ENCODE results near the gene USP30. TPM values are rescaled to one million over a fixed set of nuclear protein-coding genes. Genes with fewer than 3 reads are reported as not detected.

The USP30 gene
- total RNA-seq, 6 experiments from 2014 or later, result 8.0 to 11.7 (median 10.4) TPM

GRCh38 chr12:109014984-109015765, 37.2 kb upstream of the USP30 start:
- no peak for DNase-seq
- Mint-ChIP-seq H3K27ac (no peak overlapping the region), H3K36me3 (ENCODE audit: low read depth) (no peaks in the 10 kb centered on the region), H3K27me3 (ENCODE audit: insufficient read depth) (peaks cover 4% of the 10 kb centered on the region), H3K4me1 (ENCODE audit: low read depth) (no peaks in the 10 kb centered on the region), H3K9me3 (no peaks in the 10 kb centered on the region), H3K4me3 (no peak overlapping the region)
- no peak for TF ChIP-seq CTCF (IDR thresholded peaks at IDR 0.05)

- Mint-ChIP-seq H3K27ac (no peak overlapping the region), H3K4me3 (no peak overlapping the region), H3K4me1 (ENCODE audit: low read depth) (no peaks in the 10 kb centered on the region), H3K27me3 (ENCODE audit: insufficient read depth) (peaks cover 4% of the 10 kb centered on the region), H3K36me3 (ENCODE audit: low read depth) (no peaks in the 10 kb centered on the region), H3K9me3 (no peaks in the 10 kb centered on the region)
- no peak for DNase-seq
- no peak for TF ChIP-seq CTCF (IDR thresholded peaks at IDR 0.05)
Measured at GRCh38 chr12:109016016-109016415, 36.4 kb upstream of the USP30 start.

- DNase-seq, result no peak
- Mint-ChIP-seq H3K27ac (no peak overlapping the region), H3K9me3 (no peaks in the 10 kb centered on the region), H3K27me3 (ENCODE audit: insufficient read depth) (peaks cover 5% of the 10 kb centered on the region), H3K36me3 (ENCODE audit: low read depth) (no peaks in the 10 kb centered on the region), H3K4me1 (ENCODE audit: low read depth) (no peaks in the 10 kb centered on the region), H3K4me3 (no peak overlapping the region)
- TF ChIP-seq CTCF (IDR thresholded peaks at IDR 0.05), result no peak
Measured at GRCh38 chr12:109016978-109017377, 35.4 kb upstream of the USP30 start.

DNA sequence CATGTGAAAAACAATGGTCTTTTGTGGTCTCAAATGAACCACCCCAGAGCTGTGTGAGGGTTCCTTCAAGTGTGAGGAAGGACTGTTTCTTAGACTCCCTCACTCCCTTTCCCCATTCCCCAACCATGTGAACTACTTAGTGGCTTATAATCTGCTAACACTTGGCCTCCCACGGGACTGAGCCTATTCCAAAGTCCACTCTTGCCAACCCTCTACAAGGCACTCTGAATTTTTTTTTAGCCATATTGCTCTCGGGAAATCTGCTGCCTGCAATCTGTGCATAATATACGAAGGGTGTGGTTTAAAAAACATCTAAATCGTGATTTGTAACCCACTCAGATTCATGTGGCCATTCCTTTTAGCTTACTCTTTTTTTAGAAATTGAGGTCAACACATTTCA, 34.1 kb upstream of the USP30 start:
- peaks cover 7% of the 10 kb centered on the region for H3K27me3 Mint-ChIP-seq (ENCODE audit: insufficient read depth)
- no peak overlapping the region for H3K4me3 Mint-ChIP-seq

GRCh38 chr12:109020146-109020795, 32.1 kb upstream of the USP30 start:
- H3K4me3 Mint-ChIP-seq, result no peak overlapping the region
- H3K4me1 Mint-ChIP-seq (ENCODE audit: low read depth), result no peaks in the 10 kb centered on the region
- peaks cover 3% of the 10 kb centered on the region for H3K27me3 Mint-ChIP-seq (ENCODE audit: insufficient read depth)
- DNase-seq, result no peak
- no peaks in the 10 kb centered on the region for H3K9me3 Mint-ChIP-seq
- no peak overlapping the region for H3K27ac Mint-ChIP-seq
- TF ChIP-seq CTCF (IDR thresholded peaks at IDR 0.05), result no peak
- H3K36me3 Mint-ChIP-seq (ENCODE audit: low read depth), result no peaks in the 10 kb centered on the region

More for the DNA sequence above, 34.1 kb upstream of the USP30 start:
- no peaks in the 10 kb centered on the region for H3K36me3 Mint-ChIP-seq (ENCODE audit: low read depth)
- H3K27ac Mint-ChIP-seq, result no peak overlapping the region
- no peaks in the 10 kb centered on the region for H3K4me1 Mint-ChIP-seq (ENCODE audit: low read depth)
- TF ChIP-seq CTCF (IDR thresholded peaks at IDR 0.05), result no peak
- DNase-seq, result no peak
- H3K9me3 Mint-ChIP-seq, result no peaks in the 10 kb centered on the region

Data from HFFc6 (cell line).